NCI-H748 (cell line): ENCODE data around the gene YKT6.

ENCODE experiments used
- DNase-seq: peaks from one replicate; lab custom pipeline; 2025; ENCODE audit not compliant: unreplicated experiment; lab: John Stamatoyannopoulos, UW

The YKT6 gene

DNA sequence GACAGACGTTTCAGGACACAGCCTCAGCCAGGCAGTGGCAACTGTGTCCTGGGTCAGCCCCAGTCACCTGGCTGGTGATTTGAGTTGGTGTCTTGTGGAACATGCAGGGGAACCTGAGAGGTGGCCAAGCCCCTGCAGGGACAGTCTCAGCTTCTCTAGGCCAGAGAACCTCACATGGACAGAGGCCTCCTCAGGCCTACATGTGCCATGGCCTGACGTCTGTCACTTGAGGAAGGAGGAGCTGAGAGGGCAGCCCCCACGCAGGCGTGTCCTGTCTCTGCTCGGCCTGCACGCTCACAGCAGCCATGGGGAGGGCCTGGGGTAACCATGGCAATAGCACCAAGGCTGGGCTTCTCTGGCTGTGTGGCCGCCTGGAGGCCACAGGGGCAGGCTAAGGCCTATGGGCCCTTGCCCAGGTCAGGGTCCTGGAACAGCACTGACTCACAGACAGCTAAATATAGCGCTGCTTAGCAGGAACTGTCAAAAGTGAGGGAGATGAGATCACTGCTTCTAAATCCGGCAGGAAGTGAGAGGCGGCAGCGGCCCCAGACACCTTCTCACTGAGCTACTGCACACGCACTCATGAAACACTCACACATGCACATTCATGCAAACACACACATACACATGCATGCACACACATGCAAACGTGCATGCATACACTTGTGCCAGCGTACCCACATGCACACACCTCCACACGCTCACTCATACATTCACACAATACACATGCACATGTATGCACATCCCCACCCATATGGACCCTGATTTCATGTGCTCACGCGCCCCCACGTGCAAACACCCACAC is 57.0 kb downstream of the YKT6 start:
- DNase-seq: no peak

DNA sequence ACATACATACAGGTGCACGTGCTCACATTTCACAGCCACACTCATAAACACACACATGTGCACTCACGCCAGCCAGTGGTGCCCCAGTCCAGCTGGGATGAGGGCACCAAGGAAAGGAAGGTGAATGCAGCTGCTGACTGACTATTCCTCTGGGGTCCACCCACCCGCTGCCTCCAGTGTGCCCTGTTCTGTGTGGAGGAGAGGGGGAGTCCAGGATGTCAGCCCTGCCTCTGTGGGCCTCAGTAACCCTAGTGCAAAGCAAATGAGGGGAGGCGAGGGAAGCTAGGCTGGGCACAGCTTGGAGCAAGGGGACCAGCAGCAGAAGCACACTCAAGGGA is 57.6 kb downstream of the YKT6 start:
- DNase-seq: no peak

DNA sequence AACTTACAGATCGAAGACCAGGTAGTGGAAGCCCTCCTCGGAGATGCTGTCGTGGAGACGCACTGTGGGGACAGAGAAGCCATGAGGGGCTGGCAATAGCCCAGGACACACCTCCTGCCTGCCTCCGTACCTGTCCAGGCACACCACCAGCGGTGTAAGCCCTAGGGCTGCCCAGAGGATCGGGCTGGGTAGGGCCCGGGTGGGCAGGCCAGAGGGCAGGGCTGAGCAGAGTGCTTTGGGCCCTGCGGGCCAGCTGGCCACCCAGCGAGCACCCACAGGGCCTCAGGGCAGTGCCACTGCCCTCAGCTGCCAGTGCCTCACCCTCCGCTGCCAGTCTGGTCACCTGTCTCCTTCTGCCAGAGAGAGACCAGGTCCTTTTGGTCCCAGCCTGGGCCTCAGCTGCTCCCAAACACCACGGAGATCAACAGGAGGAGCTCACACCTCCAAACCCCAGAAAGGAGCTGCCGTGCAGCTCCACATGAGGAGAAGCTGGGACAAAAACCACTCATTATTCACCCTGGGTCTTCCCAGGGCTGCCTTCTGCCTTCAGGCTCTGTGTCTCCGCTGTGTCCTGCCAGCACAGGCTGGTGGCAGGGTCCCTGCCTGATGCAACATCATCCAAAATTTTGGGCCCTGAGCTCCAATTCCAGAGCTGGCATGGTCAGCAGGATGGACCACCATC is 58.2 kb downstream of the YKT6 start:
- no peak for DNase-seq

DNA sequence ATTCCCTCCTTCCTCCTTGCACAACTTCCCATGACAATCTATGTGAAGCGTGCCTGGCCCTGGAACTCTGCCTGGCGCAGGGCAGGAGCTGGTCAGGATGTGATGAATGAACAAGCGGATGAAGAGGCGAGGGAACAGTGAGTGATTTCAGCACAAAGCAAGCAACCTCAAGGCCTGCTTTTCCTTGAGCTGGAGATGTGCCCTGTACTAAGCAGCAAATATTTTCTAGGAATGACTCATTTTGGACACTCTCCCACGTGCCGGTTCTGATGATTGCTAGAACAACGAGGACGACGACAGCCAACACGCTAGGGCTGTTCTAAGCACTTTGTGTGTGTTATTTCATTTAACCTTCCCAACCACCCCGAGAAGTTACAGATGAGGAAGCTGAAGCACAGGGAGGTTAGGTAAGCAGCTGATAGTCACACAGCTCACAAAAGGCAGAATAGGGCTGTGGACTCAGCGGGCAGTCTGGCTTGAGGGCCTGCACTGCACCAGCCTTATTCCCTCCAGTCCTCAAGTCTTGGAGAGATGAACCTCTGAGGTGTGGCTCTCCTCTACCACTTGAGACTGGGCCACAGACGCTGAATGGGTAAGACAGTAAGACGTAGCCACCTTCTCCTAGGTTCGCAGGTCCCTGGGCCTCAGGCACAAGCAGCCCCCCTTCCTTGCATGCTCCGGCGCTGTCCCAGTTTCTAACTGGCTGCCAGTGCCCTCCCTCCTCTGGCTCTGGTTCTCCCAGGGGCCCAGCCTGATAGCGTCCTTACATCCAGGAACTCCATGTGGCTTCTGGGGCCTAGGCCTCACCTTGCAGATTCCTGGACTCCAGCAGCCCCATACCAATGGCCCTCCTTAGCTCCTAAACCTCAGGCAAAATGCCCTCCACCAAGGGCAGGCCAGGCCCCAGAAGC is 59.0 kb downstream of the YKT6 start:
- no peak for DNase-seq

DNA sequence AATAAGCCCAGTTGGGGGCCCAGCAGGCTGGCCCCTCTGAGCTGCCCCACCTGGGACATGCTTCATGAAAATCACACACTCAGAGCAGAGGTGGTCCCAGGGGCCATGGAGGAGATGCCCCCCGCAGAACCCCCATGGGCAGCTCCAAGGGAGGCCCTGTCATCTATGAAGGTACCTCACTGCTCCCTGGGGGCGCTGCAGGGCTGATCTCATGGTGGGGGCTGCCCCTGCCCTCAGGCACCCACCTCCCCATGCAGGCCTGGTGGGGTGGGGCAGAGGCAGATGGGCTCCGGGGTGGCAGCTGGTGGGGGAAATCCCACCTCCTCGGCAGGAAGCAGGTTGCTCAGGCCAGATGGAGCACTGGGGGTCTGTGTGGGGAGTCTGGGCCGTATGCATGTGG is 60.5 kb downstream of the YKT6 start:
- DNase-seq: no peak

DNA sequence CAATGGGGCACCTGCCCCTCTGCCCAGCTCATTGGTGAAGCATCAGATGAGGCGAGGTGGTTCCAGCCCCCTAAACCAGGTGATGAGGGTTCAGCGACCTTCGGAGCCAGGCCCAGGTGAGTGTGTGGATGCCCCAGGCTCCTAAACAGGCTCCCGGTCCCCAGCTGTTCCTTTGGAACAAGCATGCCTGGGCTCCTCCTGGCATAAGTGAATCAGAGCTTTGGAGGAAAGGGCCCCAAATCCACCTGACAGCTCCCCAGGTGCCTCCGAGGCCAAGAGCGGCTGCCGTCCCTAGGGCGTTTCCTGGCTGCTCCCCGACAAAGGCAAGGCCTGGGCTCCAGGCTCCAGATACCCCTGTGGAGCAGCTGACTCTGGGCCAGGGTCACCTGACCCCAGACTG is 61.3 kb downstream of the YKT6 start:
- DNase-seq: no peak

DNA sequence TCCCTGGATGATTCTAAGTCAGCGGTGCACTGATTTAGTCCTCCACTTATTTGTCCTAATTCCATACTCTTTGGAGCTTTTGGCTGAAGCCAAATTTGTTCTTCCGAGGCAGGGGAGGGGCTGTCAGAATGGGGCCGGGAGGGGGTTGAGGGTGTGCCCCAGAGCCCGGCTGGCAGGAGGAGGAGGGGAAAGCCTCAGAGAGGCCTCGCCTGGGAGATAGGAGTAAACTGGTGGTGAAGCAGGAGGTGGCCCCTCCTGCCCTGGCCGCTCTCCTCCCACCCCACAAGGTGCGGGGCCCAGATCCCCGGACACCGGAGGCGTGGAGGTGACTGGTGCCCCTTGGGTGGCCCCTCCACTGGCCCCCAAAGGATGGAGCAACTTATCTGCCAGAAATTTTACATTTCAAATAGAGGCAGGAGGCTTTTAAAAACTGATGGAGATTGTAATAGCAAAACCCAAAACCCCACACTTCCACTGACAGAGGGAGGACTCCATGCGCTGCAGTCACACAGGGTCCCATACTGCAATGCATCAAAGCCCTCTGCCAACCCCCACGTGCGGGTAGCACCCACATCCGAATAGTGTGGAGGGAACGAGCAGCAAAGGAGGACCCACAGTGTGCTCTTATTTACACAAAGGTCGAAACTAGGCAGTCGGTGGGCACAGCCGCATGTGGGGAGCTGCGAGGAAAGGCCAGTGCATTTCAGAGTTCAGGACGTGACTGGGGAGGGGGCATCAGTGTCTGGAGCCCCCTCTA is 62.7 kb downstream of the YKT6 start:
- DNase-seq: no peak
